NCI-H2196 treated with DMSO at 0.1 percent for 48 hours (cell line): ENCODE results near the gene CTNS.

Experiments used
- DNase-seq: peaks from one replicate; lab custom pipeline; 2025; ENCODE audit not compliant: unreplicated experiment; lab: John Stamatoyannopoulos, UW

The CTNS gene

DNA sequence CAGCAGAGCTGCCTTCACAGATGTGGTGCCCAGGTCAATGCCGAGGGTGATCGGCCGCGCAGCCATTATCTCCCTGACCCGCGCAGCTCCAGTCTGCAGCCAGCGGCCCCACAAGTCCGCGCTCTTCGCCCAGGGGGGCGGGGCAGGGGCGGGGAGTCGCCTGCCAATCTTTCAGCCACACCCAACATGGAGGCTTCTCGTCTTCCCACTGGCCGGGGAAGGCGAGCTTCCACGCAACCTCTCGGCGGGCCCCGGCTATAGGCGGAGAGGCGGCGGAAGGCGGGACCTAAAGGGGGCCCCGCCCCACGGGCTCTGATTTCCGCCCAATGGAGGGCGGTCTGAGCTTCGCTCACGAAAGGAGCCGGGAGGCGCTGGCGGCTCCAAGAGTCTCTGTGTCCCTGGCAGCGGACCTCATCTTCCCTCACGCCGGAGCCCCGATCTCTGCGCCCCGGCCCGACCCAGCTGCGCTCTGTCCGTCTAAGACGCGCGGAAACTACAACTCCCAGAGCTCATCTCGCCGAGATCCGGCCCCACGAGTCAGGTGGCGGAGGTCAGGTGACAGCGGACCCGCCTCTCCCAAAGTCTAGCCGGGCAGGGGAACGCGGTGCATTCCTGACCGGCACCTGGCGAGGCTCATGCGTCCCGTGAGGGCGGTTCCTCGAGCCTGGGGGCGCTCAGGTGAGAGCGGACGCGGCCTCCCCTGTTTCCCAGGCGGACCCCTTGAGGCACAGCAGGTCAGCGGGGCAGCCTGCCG lies at the start of gene CTNS, which contains the start of gene SHPK:
TSS of gene CTNS (plus strand) at position 607 of the 754 bp plus-strand sequence. CDS start 3,447 bp downstream, outside the sequence.
TSS of gene SHPK (minus strand) at position 97 of the 754 bp plus-strand sequence. CDS start at position 66, 31 bp downstream.
- peak; percentile 70 for DNase-seq

DNA sequence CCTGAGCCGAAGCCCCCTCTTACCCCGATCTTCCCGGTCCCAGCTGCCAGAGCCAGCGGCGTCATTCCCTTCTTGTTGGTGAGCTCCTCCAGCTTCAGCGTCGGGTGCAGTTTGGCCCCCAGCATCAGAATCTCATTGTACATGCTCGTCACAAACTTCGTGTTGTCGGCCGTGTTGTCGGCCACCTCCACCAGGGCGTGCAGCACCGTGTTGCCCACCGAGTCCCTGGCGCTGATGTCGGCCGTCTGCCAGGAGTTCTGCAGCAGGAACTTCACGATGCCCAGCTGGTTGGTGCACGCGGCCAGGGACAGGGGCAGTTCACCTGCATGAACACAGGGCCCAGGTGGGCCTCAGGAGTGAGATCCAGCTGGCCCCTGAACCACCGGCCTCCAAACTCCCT lies 46.8 kb upstream of the CTNS start:
- no peak for DNase-seq

DNA sequence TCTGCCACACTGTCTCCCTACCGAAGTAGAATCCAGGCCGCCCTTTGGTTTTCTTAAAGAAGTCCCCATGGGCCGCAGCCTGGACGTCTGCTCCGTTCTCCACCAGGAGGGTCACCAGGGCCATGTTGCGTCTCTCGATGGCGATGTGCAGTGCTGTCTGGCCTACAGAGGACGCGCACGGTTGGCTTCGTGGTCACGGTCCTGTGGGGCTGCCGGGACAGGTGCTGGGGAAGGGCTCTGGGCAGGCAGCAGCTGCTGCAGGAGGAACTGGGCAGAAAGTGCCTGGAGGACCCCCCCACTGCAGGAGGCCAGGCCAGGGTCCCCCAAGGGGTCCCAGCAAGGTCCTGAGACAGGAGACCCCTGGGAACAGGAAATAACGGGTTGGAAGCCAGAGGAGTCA lies 46.3 kb upstream of the CTNS start:
- DNase-seq, result no peak

DNA sequence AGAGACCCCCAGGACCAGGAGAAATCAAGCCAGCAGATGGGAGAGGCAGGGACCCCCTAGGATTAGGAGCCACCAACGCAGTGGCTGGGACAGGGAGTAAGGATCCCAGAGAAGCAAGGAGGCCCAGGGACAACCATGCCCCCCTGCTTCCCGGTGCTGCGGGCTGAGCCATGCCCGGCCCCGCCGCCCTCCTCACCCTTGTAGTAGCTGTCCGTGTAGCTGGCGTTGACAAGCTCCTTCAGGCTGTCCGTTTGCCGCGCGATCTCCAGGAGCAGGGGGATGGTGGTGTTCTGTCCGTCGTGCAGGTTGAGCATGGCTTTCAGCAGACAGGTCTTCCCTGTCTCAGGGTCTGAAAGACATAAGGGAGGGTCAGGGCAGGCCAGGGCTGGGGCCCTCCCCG lies 45.8 kb upstream of the CTNS start:
- DNase-seq, result no peak

DNA sequence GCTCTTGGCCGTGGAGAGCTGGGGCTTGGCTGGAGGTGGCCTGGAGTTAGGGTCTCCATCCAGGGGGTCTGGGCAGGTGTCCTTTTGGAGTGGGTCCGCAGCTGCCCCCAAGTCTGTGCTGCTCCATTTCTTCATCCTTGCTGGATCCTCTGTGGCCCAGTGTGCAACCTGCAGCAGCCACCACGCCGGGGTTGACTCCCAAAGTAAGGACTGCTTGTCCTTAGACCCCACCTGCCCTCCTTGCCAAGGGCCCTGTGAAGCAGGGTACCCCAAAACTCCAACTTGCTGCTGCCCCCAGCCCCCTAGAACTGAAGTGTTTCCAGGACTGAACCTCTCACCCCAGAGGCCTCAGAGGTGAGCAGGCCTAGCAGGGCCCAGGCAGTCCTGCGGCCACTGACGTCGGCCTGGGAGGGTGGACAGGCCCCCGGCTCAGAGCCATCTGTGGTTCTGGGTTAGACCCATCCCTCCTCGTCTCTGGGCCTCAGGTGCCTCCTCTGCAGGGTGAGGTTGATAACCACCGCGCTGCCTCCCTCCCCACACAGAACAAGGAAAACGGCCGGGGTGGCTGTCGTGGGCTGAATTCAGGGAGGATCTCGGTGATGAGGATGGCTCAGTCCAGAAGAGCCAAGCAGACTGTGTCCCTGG lies 44.2 kb upstream of the CTNS start:
- no peak for DNase-seq

DNA sequence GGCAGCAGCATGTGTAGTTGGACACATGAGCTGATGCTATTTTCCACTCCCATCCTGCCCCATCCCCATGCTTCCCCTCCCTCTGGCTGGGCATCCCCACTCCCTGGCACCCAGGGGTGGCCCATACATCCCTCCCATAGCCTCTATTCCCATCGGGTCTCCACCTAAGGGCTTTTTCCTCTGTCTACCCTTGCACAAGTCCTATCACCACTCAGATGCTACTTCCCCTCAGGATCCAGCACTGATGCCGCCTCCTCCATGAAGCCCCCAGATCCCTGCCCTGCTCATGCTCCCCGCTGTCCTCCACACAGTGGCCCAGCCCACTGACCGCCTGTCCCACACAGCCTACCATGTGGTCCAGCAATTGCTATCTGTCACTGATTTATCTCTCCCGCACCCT lies 43.2 kb upstream of the CTNS start:
- no peak for DNase-seq

DNA sequence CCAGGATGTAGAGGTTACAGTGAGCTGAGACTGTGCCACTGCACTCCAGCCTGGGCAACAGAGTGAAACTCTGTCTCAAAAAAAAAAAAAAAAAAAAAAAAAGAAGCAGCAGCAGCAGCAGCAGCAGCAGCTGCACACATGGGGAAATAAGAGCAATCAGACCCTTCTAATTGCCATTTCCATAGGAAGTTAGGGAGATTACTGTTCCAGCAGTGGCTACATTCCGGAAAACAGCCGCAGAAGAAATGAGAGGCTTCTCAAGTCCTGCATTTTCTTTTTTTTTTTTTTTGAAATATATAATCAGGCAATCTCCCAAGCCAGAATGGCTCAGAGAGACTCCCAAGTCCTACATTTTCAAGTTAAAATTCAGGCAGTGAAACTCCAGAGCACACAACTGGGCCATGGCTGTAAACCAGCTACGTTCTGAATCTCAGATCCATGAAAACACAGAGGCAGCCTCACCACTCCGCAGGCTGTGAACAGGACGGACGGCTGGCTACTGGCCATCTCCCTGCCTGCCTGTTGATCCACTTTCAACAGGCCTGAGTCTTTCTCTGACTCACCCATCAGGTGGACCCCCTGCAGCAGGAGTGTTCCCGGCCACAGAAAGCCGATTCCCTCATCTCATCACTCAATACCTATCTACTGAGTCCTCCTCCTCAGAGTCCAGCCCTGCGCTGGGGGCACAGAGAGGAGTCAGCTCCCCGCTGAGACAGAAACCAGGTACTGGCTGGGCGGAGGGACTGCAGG lies 42.3 kb upstream of the CTNS start:
- no peak for DNase-seq

DNA sequence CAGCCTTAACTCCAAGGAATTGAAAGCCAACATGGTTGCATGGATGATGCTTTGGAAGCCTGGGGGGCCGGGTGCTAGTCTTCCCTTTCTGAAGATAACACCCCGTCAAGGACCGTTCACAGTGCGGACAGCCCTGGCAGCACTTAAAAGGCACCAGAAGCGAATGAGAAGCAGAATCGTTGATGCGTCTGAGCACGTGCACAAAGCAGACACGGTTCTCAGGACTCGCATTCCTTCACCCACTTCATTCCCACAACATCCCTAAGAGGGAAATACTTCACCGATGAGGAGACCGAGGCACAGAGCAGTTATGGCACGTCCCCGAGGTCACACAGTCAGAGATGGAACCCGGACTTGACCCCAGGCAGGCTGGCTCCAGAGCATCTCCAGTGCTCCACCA lies 41.6 kb upstream of the CTNS start:
- DNase-seq, result no peak

DNA sequence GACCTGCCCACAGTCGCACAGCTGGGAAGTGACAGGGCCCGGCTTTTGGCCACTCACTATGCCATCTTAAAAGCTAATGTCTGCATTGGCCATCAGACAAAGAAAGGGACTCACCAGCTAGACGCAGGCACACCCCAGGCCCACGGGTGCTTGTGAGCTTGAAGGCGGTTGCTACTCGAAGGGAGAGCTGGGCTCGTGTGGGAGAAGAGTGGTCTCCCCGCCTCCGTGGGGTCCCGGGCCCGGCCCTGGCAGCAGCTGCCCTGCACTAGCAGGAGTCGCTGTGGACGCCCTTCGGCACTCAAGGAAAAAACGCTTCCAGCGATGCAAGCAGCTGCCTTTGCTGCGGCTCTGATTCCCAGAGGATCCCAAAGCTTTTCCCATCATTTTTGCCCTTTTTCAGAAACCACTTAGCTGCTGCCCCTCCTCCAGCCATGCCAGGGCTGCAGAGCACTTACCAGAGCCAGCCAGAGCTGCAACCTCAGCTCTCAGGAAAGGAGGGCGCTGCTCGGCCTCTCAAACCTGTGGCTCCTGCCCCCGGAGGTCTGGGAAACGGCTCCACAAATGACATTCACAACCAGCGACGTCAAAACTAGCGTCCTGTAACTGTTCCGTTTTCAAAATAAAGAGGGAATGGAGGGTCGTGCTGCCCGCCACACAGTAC lies 39.6 kb upstream of the CTNS start:
- DNase-seq, result no peak

DNA sequence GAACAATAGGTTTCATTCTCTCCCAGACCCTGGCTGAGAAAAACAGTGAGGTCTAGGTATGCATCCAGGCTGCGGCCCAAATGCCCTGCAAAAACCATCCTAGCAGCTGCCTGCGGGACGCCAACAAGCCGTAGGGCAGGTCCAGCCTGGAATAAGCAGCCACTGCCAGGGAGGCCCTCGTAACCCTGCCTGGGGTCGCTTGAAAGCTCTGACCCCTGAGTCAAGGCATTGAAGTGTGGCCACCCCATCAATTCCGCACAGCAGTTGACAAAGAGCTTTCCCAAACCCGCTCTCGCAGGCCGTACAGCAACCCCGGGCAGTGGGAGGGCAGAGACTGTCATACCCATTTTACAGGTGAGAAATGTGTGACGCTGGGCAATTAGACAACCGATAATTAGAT lies 38.5 kb upstream of the CTNS start:
- no peak for DNase-seq

DNA sequence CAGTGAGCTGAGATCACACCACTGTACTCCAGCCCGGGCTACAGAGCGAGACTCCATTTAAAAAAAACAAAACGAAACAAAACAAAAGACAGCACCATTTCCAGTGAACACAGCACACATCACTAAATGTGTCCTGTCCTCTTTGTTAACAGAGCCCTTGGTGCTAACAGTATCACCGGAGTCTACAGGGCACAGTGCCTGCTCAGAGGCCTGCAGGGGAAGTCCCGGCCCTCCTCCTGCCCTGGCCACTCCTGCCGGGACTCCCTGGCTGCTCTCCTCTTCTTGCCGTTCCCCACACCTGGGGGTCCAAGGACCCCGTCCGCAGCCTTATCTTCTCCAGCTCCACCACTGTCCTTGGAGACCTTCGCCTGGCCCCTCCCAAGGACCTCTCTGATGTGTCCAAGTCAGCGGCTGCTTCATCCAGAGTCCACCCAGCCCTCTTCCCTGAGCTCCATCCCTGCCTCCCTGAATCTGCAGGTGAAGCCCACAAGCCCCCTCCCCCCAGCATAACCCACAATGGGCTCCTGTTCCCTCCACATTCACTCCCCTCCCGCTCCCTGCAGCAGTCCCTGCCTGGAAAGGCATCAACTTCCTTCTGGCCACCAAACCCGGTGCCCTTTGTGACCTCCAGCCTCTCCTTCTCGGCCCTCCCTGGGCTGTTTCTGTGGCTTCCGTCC lies 35.9 kb upstream of the CTNS start:
- no peak for DNase-seq

DNA sequence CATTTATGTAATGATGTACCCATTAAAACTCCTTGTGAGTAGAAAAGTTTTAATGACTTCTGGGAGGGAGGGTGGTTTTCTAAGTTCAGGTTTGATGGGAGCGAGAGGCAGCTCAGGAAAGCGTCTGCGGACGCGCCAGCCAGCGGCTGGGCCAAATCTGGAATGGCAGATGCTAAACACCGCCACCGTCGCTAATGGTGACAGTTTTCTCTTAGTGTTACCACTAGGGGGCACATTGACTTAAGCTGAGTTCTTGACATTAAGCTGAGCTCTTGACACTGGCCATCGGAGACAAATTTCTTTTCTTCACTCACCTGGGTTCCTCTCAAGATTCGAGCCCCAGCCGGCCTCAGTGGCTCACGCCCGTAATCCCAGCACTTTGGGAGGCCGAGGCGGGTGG lies 34.1 kb upstream of the CTNS start:
- no peak for DNase-seq

DNA sequence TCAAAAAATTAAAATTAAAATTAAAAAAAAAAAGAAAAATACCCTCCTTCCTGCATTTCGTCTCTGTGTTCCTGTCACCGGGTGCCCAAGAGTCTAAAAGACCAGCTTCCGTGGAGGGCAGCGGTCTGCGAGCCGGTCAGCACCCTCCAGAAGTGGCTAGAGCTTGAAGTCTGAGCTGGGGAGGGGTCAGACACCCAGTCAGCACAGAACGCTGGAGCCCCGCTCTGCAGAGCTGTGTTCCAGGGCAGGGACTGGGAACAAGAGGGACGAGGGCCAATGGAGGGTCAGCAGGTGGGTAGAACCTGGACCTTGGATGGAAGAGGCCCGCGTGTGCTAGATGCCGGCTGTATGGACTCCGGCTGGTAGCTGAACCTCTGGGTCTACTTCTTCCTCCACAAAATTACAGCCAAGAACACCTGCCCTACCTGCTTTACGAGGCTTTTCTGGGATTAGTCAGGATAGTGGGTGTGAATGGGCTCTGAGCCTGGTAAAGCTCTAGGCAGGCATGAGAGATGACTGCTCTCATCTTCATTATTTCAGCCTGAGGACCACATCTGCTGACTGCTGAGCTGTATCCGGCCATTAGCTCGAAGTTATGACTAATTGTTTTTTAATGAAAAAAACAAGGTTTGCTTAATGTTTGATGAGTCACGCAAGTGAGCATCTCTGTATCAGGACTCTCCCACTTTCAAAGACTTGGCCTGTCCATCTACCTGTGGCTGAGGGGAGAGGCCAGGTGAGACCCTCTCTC lies 33.3 kb upstream of the CTNS start:
- DNase-seq, result no peak

DNA sequence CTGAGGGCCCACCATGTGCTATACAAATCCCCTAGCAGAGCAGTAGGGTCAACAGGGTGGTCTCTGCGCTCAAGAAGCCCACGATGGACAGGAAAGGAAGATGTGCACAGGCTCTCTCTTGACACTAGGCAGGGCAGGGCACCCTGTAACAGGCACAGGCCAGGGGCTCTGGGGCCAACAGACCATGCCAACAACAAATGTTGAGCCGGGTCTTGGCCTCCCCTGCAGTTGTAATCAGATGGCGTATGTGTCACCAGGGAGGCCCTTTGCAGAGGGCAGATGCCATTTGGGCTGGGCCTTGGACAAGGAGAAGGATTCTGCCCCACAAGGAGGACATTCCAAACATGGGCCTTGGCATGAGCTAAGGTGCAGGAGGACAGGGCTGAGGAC lies 32.7 kb upstream of the CTNS start:
- DNase-seq, result no peak

DNA sequence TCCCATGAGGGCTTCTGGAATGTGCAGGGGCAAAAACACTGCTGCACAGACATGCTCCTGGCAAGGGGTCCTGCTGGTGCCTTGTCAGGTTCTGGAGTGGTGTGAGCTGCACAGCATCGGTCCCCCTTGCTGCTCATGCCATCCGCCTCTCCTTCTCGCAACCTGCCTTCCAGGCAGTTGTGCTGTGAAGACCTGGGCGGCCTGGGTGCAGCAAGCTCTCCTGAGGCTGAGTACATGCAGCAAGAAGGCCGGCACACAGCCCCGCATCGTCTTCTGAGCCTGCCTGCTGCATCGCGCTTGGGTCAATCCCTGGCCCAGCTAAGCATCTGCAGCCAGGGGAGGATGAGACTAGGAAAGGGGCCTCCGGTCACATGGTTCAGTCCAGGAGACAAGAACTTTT lies 26.9 kb upstream of the CTNS start:
- DNase-seq, result no peak

DNA sequence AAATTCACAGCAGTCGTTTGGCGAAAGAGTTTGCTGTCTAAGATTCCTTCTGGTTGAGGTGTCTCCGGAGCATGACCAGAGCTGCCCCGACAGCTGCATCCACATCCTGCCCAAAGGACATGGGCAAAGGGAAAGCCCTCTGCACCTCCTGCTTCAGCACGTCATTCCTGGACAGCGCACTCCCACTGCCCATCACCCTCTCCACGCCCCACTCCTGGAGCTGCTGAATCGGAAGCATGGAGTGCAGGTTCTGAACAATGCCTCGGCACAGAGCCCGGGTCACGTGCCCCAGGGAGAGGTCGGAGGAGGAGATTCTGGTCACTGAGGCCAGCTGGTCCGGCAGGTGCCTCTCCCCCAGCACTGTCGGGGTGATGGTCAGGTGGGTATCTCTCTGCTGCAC lies 26.0 kb upstream of the CTNS start:
- DNase-seq, result no peak

DNA sequence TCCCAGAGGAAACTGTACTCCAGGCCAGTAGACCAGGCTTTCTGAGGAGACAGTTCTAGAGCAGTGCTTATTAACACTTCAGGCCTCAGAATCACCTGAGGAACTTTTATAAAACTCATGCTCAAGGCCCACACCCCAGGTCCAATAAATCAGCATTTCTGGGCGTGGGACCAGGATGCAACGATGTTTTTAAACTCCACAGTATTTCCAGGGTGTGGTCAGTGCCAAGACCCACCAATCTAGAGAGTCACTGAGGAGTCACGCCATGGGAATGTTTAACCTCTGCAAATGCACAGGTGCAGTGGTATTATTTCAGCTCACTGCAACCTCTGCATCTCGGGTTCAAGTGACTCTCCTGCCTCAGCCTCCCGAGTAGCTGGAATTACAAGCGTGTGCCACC lies 23.4 kb upstream of the CTNS start:
- DNase-seq, result no peak

DNA sequence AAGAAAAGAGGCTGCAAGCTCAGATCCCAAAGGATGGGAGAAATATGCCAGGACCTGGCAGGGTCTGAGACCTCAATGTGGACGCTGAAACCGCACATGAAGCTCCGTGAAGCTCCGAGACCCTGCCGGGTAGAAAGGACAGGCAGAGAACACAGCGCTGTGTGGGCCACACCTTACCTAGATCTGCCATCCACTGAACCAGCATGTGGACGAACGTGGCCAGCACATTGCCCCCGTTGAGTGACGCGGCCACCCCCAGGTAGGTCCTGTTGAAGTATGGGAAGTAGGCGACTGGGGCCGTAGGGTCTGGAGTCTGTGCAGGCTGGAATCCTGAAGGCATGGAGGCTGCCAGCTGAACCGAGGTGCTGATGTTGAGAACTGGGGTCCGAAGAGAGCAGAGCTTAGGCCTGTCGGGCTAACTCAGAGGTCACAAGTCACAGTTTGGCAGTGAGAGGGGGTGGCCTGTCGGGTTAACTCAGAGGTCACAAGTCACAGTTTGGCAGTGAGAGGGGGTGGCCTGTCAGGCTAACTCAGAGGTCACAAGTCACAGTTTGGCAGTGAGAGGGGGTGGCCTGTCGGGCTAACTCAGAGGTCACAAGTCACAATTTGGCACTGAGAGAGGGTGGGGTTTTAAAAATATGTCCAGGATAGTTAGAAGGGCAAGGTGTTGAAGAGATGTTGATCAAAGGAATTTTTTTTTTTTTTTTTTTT lies 21.2 kb upstream of the CTNS start:
- DNase-seq, result no peak

DNA sequence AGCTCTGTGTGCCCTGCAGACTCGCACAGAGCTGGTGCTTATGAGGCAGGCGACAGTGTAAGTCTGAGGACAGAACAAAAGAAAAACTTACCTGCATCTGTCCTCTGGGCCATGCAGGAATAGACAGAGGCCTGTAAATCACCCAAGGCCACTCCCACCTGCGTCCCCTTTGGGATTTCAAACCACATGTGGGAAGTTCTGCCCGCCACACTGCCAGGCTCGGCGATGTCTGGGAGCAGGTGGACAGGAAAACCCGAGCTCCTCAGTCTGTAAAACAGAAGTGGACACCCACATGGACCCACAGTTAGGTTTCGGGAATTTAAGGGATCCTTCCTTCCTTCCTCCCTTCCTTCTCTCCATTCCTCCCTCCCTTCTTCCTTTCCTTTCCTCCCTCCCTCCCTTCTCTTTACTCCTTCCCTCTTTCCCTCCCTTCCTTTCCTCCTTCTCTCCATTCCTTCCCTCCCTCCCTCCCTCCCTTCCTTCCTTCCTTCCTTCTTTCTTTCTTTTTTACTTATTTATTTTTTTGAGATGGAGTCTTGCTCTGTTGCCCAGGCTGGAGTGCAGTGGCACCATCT lies 15.3 kb upstream of the CTNS start:
- no peak for DNase-seq
